Loucy (cell line): ENCODE measurements around the gene MIA2.

Experiments
- CTCF ChIP-seq: fragments of 200-600 bp; sonication (generic); conservative IDR thresholded peaks from 2 replicates; pipeline ENCODE4 v1.5.1; 2014; ENCODE audit warnings: mild to moderate bottlenecking, antibody characterized with exemption, low read length
- EZH2phosphoT487 ChIP-seq: fragments of 200-600 bp; IDR thresholded peaks from 2 replicates; pipeline ENCODE4 v1.6.1; 2018; ENCODE audit warnings: antibody characterized with exemption, mild to moderate bottlenecking, moderate library complexity, borderline replicate concordance

GRCh38 chr14:39217214-39217879 is 16.4 kb upstream of the MIA2 start:
- no peak for TF ChIP-seq CTCF
- TF ChIP-seq EZH2phosphoT487 = no peak
